Right kidney (tissue), 1 donor: ENCODE measurements around the gene PRKCD.

Experiments used
- DNase-seq: peaks from one replicate; pipeline ENCODE4 v3.0.0-alpha.2; 2016

Gene PRKCD

DNA sequence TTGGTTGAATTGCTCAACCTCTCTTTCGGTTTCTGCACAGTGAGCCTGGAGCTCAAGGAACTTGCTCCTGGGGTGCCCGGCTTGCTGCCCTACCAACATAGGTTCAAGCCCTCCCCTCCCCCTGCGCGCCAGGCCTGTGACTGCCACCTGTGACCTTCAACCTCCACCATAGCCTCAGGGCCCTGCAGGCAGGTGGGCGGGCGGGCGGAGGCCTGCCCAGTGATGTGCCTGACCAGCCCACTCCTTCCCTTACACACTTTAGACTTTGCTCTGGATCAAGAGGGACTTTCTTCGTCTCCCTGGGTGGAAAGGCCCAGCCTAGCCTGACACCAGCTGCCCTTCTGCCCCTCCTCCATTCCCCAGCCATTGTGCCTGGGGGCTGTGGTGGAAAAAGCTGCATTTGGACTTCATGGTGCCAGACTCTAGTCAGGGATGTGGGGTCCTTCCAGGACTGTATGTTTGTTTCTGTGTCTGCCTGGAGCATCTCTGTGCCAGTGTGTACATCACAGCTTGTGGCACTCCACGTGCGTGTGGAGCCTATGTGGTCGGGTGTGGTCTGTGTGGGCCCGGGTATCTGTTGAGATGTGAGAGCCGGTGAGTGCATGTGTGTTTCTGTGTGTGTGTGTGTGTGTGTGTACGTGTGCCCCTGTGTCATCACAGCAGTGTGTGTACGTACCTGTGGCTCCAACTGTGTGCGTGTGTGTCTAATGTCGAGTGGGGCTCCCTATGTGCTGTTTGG lies 9.5 kb downstream of the PRKCD start:
- DNase-seq: no peak

DNA sequence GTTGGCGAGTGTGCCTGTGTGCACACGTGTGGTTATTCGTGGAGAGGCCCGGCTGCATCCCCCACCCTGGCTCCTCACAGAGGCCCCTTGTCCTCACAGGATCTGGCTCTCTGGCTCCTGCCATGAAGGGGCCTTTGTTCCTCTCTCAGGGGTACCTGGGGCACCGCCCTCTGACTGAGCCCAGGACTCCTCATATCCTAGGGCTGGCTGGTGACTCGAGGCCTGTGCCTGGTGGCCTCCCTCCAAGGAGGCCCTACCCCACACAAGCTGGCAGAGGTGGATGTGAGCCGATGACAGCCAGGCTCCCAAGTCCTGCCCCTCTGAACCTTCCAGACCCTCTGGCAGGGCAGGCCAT lies 10.0 kb downstream of the PRKCD start:
- no peak for DNase-seq

DNA sequence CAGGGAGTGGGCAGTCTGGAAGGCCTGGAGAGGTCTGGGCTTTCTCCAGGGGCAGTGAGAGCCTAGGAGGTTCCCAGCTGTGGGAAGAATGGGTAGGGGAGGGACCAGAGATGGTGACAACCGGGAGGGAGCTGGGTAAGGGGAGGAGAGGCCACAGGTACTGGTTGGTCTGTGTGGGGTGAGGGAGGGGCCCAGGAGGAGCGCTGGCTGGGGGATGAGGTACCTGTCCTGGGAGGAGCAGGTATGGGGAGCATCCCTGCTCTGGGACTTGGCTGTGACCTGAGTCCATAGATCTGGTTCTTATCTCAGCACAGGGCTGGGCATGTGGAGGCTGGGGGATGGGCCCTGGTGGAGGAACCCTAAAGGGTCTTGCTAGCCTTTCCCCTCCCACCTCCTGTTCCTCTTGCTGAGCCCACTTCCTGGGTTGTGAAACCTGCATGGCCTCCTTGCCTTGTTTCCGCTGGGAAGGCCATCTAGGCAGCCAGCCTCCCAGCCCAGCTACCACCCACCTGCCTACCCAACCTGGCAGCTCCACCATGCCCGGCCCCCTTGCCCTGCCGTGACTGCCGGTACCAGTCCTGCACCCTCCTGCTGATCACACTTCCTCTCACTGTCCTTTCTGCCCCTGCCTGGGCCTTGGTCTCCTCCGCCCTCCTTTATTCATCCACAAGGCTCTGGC lies 11.0 kb downstream of the PRKCD start:
- no peak for DNase-seq

DNA sequence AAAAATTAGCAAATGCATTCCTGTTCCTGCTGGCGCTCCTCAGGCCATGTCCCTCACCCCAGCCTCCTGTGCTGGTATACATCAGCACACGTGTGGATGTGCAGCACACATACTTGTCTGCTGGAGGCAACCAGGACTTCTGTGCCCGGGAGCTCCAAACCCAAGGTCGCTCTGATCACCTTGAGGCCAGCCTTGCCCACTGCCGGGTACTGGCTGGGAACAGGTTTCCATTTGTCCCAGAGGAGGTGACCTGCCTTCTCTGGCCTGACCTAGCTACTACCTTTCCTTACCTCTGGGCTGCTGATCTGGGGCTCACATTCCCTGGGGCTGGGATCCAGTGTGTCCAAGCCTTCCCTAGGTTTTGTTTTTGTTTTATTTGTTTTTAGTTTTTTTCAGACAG lies 12.1 kb downstream of the PRKCD start:
- no peak for DNase-seq

DNA sequence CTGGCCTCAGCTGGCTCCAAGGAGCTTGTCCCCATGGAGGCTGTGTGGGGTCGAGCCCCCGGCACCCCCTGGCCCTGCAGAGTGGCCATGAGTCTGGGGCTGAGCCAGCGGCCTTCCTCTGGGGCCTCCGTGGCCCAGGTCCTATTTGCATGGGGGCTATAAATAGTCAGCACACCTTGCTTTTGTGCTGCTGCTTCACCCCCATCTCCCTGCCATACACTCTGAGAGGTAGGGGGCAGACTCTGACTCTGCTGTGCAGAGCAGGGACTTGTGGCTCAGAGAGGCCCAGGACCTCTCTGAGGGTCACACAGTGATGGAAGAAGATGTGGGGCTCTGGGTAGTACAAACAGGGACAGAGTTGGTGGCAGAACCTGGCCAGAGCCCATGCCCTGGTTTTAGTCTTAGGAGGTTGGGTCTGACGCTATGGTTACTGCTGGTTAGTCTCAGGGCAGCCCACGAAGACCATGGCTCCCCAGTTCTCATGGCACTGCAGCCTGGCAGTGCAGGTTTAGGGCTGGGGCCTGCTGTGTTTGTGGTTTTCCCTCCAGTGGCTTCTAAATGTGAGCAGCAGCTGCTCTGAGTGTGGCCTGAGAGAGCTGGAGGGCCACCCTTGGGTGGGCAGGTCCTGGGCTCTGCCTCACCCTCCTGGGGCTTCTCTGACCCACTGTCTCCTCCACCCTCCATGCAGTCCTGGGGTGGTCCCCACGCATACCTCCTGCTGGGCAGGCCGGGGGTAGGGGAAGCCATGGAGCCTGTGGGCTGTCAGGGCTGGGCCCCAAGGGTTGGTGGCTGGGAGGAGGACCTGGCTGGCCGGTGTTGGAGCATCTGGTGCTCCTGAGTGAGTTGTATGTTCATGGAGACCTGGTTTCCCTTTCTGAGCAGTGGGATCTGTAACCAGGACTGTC lies 13.6 kb downstream of the PRKCD start:
- no peak for DNase-seq

DNA sequence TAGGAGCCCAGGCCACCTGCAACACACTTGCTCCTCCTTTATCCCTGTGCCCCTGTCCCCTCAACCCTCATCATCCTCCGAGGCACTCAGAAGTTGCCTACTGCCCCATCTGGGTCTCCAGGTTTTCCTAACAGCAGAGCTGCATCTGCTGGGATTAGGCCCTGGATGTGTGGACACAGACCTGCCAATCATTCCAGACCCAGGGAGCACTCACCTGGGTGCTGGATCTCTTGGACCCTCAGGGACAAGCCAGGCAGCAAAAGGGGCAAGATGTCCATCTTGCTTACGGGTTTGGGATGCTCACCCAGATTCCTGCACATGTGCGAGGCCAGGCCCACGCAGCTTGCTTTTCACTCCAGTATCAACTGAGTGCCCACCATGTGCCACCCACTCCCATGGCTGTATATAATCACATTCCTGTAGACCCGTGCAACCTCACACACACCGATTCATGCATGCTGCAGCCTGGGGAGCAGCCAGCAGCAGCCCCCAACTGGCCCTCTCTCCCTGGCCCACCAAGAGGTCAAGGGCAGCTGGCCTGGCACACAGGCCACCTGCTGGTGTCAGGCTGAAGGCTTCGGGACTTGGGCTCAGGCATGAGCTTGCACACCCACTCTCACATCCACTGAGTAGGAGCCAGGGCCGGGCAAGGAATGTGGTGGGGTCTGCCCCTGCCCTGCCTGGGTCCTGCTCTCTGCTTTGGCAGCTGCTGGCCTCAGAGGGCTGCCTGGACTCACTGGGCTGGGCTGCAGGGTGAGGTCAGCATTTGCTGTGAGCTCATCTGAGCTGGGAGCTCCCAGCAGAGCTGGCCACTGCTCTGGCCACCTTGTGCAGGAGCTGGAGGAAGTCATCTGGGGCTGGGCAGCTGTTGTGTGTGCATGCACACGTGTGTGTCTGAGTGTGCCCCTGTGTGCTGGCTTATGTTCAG lies 14.9 kb downstream of the PRKCD start:
- no peak for DNase-seq

DNA sequence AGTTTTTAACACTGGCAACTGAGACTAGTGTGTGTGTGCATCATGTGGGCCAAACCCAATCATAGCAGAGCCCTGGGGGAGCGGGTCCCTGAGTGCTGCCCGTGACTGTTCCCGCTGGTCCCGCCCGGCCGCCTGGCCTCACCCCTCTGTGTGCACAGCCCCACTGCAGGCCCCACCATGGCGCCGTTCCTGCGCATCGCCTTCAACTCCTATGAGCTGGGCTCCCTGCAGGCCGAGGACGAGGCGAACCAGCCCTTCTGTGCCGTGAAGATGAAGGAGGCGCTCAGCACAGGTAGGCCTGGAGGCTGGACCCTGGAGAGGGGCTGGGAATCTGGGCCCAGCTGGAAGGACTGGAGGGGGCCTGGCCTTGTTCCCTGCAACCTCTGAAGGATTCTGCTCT lies 17.2 kb downstream of the PRKCD start:
- no peak for DNase-seq

DNA sequence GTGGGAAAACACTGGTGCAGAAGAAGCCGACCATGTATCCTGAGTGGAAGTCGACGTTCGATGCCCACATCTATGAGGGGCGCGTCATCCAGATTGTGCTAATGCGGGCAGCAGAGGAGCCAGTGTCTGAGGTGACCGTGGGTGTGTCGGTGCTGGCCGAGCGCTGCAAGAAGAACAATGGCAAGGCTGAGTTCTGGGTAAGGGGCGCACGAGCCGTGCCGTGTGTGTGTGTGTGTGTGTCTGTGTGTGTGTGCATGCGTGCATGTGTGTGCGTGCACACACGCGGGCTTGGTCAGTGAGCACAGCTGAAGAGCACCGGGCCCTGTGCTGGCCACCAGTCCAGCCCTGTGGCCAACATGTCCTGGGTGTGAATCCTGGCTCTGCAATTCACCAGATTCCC lies 18.6 kb downstream of the PRKCD start:
- no peak for DNase-seq

DNA sequence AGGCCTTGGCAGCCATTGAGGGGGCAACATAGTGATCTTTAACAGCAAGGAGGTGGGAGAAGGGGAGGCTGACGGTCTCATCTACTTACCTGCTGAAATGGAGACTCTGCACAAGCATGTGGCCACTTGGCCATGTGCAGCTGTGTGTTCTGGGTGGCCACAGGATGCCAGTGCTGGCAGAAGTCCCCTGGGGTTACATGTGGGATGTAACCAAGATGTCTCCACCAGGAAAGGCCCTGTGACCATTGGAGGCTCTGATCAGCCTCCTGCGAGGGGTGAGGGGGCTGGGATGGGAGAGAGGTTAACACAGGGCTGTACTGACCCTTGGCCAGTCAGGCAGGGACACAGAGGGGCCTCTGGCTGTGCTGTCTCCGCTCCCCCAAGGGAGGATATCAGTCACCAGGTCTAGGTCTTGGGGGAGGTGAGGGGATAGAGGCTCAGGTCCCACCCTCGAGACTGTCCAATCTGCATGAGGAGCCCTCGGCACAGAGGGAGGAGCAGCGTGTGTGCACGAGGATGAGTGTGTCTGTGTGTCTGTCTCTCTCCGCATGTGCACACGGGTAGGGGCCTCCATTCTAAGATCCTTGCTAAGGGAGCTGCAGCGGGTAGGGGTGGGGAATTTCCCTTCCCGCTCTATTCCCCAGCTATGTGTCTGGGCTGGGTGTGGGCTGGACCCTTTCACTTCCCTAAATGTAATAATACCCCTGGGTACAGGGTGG lies 19.5 kb downstream of the PRKCD start:
- no peak for DNase-seq

DNA sequence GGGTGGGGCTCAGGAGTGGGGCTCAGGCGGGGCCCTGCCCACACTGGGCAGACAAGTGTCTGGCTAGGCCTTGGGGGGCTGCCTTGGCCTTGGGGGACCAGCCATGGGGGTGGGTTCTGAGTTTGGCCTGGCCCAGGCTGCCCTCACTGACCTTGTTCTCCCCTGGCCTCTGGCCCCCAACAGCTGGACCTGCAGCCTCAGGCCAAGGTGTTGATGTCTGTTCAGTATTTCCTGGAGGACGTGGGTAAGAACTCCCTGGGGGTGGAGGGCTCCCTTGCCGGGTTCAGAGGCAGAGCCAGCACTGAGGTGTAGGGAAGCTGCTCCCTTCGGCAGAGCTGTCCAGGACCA lies 20.0 kb downstream of the PRKCD start:
- no peak for DNase-seq

DNA sequence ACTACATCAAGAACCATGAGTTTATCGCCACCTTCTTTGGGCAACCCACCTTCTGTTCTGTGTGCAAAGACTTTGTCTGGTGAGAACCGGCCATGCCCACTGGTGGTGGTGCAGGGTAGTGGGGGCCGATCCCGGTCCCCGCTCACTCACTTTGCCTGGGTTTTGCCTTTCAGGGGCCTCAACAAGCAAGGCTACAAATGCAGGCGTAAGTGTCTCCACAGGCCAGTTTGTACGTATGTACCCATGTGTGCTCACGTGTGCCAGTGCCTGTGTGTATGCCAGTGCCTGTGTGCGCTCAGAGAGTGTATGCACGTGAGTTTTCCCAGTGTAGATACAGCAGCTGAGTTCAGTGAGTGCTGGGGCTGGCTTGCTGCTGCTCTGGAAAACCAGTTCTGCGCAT lies 20.5 kb downstream of the PRKCD start:
- DNase-seq: no peak

DNA sequence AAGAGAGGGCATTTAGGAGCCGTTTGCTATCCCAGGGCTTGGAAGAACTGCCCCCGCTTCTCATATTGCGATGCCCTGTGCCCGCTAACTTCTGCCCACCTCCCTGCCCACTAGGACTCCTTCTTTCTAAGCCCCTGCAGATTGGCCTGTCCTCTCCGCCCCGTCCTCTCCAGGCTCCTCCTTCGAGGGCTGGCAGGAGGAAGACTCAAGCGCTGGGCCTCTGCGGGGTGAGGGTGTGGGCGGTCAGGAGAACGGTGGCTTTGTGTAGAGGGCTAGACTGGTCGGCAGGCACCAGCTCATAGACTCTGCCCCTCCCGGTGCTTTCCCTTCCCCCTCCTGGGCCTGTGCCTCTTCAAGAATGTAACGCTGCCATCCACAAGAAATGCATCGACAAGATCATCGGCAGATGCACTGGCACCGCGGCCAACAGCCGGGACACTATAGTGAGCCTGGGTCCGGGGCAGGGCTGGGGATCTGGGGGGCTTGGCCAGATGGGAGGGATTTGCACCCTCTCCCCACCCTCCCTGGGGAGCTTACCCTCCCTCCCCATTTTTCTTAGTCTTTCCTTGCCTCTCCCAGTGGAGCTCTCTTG lies 21.9 kb downstream of the PRKCD start:
- no peak for DNase-seq

DNA sequence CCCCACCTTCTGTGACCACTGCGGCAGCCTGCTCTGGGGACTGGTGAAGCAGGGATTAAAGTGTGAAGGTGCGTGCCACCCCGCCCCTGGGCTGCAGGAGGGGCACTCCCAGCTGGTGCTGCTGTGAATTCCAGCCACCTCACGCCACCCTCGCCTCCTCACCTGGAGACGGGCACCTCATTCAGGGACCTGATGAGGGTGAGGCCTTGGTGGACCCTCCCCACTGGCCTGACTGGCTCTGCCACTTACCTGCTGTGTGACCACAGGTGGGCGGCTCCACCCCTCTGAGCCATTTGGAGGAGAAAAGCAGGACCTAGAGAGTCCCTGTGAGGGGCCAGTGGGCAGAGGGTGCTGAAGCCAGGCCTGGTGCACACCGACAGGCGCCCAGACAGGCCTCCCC lies 22.5 kb downstream of the PRKCD start:
- DNase-seq: no peak

DNA sequence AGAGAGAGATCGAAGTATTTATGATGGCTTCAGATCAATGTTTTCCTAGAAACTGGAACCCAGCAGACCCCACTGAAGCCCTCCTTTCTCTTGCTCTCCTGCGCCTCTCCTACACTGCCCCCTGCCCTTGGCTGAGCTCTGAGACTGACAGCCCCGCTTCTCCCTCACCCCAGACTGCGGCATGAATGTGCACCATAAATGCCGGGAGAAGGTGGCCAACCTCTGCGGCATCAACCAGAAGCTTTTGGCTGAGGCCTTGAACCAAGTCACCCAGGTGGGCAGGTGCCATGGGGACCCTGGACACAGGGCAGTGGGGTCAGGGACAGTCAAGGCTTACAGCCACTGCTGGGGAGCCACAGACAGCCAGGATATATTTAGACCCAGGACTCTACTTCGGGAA lies 23.7 kb downstream of the PRKCD start:
- DNase-seq: no peak

DNA sequence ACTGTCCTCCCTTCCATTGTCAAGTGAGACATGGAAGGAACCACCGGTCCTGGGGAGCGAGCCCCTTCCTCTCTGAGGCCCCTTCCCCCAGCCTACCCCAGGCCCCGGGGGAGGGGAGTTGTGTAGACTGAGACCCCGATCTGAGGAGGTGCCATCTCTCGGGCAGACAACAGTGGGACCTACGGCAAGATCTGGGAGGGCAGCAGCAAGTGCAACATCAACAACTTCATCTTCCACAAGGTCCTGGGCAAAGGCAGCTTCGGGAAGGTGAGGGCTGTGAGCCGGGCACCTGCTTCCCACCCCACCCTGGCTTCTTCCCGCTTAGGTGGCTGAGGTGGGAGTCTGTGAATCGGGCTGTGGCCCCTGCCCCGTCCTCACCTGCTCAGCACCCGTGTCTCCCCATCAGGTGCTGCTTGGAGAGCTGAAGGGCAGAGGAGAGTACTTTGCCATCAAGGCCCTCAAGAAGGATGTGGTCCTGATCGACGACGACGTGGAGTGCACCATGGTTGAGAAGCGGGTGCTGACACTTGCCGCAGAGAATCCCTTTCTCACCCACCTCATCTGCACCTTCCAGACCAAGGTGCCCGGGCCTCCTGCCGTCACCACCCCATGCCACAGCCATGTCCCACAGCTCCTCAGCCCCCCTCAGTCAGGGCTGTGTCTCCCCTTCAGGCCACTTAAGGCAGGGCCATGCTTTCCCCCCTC lies 24.9 kb downstream of the PRKCD start:
- no peak for DNase-seq

DNA sequence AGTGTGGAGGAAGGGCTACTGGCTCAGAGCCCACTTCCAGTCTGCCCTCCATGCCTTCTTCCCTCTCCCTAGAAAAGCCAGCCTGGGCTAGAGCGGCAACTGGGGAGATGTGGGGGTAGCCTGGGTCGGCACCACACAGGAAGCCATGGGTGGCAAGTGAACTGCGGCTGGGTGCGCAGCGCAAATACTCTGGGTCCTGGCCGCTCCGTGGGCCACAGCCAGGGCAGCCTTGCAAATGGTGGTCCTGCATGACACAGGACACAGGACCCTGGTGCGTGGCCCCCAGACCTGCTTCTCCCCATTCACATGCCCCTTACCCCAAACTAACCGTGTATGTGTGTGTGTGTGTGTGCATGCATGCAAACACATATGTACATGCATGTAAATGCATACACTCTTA lies 25.7 kb downstream of the PRKCD start:
- DNase-seq: no peak

DNA sequence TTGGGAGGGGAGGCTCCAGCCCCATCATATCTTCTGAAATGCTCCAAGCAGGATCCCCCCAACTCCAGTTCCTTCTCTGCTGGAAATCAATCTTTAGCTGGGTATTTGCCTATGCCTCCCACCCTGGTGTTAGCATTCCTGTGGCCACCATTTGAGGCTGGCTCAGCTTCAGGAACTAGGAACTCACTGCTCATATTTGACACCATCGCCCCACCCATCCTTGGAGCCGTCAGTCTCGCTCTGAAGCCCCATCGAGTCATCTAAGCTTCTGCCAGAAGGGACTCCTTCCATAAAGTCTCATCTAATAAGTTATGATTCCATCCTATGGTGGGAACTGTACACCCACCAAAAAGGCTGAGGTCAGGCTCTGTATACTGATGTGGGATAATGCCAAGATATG lies 26.4 kb downstream of the PRKCD start:
- no peak for DNase-seq

DNA sequence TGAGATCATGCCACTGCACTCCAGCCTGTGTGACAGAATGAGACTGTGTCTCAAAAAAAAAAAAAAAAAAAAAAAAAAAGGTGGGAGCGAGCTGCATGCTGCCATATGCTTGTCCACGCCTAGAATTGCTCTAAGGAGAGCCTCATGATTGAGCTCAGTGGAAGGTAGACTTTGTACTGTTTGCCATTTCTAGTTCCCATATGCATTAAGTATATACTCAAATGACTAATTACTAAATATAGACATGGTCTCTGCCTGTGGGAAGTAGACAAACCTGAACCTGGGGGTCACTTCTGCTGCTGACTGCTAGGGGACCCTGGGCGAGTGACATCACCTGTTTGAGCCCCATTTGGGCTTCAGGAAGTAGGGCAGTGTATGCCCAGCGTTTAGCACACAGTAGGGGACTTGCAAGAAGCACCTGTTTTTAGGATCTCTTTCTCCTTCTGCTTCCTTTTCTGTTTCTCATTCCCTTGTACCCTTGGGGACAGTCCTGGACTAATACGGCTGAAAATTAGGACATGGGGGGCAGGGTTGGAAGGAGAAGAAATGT lies 27.2 kb downstream of the PRKCD start:
- DNase-seq: no peak

DNA sequence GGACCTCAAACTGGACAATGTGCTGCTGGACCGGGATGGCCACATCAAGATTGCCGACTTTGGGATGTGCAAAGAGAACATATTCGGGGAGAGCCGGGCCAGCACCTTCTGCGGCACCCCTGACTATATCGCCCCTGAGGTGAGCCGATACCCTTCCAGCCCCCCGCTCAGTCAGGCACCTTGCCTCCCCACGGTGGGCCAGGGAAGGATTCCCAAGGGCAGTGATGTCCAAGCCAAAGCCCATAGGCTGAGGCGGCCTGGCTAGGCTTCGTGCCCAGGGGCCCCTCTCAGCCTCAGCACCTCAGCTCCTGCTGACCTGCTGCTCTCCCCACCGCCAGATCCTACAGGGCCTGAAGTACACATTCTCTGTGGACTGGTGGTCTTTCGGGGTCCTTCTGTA lies 27.7 kb downstream of the PRKCD start:
- no peak for DNase-seq

DNA sequence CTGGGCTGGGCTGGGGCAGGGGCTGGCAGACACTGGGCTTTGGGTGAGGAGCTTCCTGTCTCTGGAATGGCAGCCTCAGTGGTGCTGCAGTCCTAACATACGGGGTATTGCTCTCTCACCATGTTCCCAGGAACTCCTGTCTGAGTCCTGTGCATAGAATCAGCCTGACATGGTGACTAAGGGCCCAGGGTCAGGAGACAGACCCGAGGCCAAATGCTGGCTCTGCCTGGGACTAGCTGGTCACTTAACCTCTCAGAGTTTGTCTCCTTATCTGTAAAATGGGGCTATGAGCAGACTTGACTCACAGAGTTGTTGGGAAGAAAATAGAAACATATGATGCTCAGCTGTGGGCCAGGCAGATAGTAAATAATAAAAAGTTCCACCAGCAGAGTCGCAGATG lies 28.3 kb downstream of the PRKCD start:
- no peak for DNase-seq
